ENCODE data around the gene GLYR1. TPM values are rescaled to one million over a fixed set of nuclear protein-coding genes. Genes with fewer than 3 reads are reported as not detected.

GLYR1 gene
- total and polyA plus RNA-seq, 2 experiments from 2014 or later, result 59.9 to 105 TPM

GRCh38 chr16:4873091-4873490, 26.0 kb upstream of the GLYR1 start:
- H3K27ac ChIP-seq (ENCODE audit: low read depth), result no peak overlapping the region
- no peaks in the 10 kb centered on the region for H3K4me1 Mint-ChIP-seq
- H3F3A ChIP-seq (replicated peaks; ENCODE audit: low read depth), result no peaks in the 10 kb centered on the region
- H3K36me3 Mint-ChIP-seq (ENCODE audit: low read depth), result peaks cover 66% of the 10 kb centered on the region
- no peaks in the 10 kb centered on the region; the same call in 2 of the 3 replicates for H3K9me3 Mint-ChIP-seq
- H3K4me2 ChIP-seq, result no peak overlapping the region
- H3K79me2 ChIP-seq (replicated peaks; ENCODE audit: insufficient read depth), result peaks cover 14% of the 10 kb centered on the region
- TF ChIP-seq STAT1 (IDR thresholded peaks at IDR 0.05; ENCODE audit: unreplicated experiment) (no peak), EZH2 (IDR thresholded peaks at IDR 0.05; ENCODE audit: low read depth, unreplicated experiment) (no peak), JUNB (IDR thresholded peaks at IDR 0.05; ENCODE audit: unreplicated experiment) (no peak), NANOG (IDR thresholded peaks at IDR 0.05; ENCODE audit: borderline replicate concordance) (no peak), EZH2phosphoT487 (IDR thresholded peaks at IDR 0.05; ENCODE audit: unreplicated experiment) (no peak), CTCF (conservative IDR thresholded peaks at IDR 0.05; ENCODE audit: low read depth in 2 of 2) (no peak), CREB1 (CRISPR knock-in tag; IDR thresholded peaks at IDR 0.05; ENCODE audit: low read depth) (no peak), ZNF462 (CRISPR knock-in tag; IDR thresholded peaks at IDR 0.05) (no peak), ZNF114 (CRISPR knock-in tag; IDR thresholded peaks at IDR 0.05) (no peak)
- no peak for ATAC-seq
- peaks cover 25% of the 10 kb centered on the region for H3K36me3 ChIP-seq (ENCODE audit: insufficient read depth)
- peaks cover 8% of the 10 kb centered on the region for H3K27me3 Mint-ChIP-seq (ENCODE audit: insufficient read depth, low read depth, poor library complexity)
- no peaks in the 10 kb centered on the region for H3K9me2 ChIP-seq (ENCODE audit: insufficient read depth)
- H2AFZ ChIP-seq, result no peak overlapping the region
- H3K4me3 Mint-ChIP-seq, result no peak overlapping the region
- no peak overlapping the region for H3K27ac Mint-ChIP-seq
- H3K27me3 ChIP-seq (ENCODE audit: insufficient read depth), result no peaks in the 10 kb centered on the region
- H3K4me3 ChIP-seq, result no peak overlapping the region
- no peaks in the 10 kb centered on the region for H3K4me1 ChIP-seq (ENCODE audit: insufficient read depth)
- DNase-seq (ENCODE audit: low spot score), result no peak
- peaks cover 21% of the 10 kb centered on the region for H4K20me1 ChIP-seq (replicated peaks; ENCODE audit: insufficient read depth)

Measured in GM23338 (cell line).